Epithelial cell of proximal tubule (primary cell): ENCODE measurements around the gene AUTS2. TPM values are rescaled to one million over a fixed set of nuclear protein-coding genes. Genes with fewer than 3 reads are reported as not detected.

Experiments used
- DNase-seq: peaks from one replicate; pipeline ENCODE4 v3.0.0-alpha.2; 2011; ENCODE audit warnings: low read depth
- H3K4me3 ChIP-seq: 2 replicates; pipeline ENCODE4 v1.5.1; 2011; ENCODE audit warnings: low read depth, mild to moderate bottlenecking, low read length
- total RNA-seq: library from RNA; depleted of rRNA; stranded (reverse); fragments of >200 nt; gene quantifications from 2 replicates; pipeline ENCODE4 v1.2.3, GENCODE V29; 2015
- TF ChIP-seq, protein P1 (sequence below): conservative IDR thresholded peaks from 2 replicates; pipeline ENCODE4 v1.5.1; 2012; ENCODE audit warnings: low read depth, mild to moderate bottlenecking, low read length

The AUTS2 gene
- total RNA-seq, 1 donor from 2014 or later = 10.0 TPM

DNA sequence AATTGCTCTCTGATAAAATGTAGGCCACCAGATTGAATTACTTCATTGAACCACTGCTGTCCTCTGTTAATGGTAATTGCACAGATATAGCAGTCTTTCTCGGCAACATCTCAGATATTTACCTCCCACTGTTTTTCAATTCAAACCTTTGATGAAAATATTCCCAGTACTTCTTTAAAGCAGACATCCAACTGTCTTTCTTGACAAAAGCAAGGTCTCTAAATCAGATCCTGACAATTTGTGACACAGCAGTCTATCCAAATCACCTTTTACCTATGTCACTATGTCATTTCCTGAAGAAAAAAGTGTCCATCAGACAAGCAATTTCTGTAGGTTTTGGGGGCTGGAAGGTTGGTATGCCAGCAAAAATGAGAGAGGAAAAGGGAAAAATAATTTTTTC, 555.7 kb downstream of the AUTS2 start:
- TF ChIP-seq, protein P1, sequence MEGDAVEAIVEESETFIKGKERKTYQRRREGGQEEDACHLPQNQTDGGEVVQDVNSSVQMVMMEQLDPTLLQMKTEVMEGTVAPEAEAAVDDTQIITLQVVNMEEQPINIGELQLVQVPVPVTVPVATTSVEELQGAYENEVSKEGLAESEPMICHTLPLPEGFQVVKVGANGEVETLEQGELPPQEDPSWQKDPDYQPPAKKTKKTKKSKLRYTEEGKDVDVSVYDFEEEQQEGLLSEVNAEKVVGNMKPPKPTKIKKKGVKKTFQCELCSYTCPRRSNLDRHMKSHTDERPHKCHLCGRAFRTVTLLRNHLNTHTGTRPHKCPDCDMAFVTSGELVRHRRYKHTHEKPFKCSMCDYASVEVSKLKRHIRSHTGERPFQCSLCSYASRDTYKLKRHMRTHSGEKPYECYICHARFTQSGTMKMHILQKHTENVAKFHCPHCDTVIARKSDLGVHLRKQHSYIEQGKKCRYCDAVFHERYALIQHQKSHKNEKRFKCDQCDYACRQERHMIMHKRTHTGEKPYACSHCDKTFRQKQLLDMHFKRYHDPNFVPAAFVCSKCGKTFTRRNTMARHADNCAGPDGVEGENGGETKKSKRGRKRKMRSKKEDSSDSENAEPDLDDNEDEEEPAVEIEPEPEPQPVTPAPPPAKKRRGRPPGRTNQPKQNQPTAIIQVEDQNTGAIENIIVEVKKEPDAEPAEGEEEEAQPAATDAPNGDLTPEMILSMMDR = no peak
- no peak overlapping the region for H3K4me3 ChIP-seq
- DNase-seq = no peak

DNA sequence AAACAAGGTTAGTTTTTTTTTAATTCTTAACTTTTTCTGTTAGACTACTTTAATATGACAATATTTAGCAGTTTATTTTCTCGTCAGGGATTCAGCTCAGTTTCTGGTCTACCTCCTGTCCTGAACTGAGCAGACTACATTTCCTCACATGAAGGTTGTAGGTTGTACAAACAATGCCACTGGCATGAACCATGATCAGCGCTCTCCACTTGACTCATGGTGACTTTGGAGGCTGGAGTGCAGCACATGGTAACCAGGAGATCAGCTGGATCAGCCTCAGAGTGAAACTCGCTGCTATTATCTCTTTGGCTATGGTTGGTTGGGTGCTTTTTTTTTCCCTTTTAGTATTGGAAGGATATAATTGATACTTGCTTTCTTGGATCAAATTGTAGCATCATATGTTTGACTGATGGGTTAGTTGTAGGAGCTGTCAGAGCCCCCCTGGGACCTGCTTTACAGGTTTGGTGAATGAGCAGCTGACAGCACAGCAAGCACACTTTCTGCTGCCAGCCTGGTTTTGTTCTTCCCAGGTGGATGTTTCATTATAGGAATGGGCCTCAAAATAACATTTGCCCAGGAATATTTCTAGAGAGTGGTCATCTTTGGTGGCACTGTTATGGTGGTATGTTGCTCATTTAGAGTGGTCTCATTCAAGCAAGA, 556.4 kb downstream of the AUTS2 start:
- no peak overlapping the region for H3K4me3 ChIP-seq
- no peak for DNase-seq
- TF ChIP-seq, protein P1 = no peak

DNA sequence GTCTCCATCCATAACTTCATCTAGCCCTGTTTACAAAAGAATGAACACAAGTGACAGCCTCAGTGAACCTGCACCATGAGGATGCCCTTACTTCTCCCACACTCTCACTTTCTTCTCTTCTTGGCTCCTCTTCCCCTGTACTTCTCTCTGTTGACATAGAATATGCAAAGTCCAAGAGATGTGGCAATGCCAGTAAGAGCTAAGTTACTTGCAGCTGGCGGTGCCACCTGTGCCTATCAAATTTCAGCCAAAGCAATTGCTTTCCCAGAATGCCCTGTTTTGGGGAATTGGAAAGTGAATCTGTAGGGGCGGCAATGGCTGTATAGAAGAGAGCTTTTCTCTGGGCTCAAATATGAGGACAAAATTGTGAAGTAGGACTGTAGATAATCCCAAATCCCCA, 557.8 kb downstream of the AUTS2 start:
- DNase-seq = no peak
- TF ChIP-seq, protein P1 = no peak
- no peak overlapping the region for H3K4me3 ChIP-seq

DNA sequence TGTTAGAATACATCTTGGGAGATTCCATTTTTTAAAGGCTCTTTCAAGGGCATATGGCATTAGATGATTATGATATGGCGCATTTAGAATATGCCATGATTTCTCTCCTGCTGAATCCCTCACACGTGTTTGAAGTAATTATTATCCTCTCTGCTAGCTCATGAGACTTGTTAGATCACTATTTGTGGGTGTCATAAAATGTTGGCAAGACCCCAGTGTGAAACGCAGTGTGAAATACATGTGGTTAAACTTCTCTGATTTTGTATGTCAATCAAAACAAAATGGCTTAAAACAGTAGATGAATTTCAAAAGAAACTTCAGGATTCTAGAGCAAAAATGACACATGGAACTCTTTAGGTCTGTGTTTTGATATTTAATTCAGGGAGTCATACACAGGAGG, 560.8 kb downstream of the AUTS2 start:
- DNase-seq = no peak
- no peak overlapping the region for H3K4me3 ChIP-seq
- TF ChIP-seq, protein P1 = no peak

DNA sequence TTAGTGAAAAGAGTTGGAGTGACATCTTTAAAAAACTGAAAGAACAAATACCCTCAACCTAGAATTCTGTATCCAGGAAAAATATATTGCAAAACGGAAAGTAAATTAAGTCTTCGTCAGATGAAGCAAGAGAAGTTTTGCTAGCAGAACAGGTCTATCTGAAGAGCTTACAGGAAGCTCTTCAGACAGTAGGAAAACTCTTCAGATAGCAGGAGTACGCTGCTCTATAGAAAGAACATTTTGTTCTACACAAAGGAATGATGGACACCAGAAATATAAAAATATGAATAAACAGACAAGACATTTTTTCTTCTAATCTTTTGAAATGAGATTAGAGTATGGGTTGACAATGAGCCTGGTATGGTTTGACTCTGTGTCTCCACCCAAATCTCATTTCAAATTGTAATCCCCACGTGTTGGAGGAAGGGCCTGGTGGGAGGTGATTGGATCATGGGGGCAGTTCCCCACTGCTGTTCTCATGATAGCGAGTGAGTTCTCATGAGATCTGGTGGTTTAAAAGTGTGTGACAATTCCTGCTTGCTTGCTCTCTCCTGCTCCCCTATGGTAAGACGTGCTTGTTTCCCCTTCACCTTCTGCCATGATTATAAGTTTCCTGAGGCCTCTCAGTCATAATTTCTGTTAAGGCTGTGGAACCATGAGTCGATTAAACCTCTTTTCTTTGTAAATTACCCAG, 567.3 kb downstream of the AUTS2 start:
- DNase-seq = no peak
- no peak overlapping the region for H3K4me3 ChIP-seq
- TF ChIP-seq, protein P1 = no peak

DNA sequence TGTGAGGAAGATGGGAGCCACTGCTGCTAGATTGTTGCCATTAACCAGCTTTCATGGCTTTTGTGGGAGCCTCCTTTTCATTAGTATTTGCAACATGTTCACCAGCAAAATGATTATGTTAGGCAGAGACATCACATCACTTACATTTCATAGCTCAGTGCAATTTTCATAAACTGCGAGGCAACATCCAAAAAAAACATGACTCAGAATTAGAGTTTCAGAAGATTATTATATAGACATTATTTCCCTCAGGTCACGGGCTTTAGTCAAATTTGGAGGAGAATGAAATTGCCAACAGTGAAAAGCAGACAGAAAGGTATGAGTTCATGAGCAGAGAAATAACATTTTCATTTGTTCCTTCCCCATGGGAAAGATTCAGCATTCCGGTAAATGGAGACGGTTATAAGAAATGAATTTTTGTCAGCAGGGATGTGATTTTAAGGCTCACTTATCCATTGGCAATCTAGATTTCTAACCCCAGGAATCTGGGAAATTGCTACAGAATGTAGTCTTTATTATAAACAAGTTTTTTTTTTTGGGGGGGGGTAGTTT, 573.2 kb downstream of the AUTS2 start:
- no peak overlapping the region for H3K4me3 ChIP-seq
- TF ChIP-seq, protein P1 = no peak
- DNase-seq = no peak

DNA sequence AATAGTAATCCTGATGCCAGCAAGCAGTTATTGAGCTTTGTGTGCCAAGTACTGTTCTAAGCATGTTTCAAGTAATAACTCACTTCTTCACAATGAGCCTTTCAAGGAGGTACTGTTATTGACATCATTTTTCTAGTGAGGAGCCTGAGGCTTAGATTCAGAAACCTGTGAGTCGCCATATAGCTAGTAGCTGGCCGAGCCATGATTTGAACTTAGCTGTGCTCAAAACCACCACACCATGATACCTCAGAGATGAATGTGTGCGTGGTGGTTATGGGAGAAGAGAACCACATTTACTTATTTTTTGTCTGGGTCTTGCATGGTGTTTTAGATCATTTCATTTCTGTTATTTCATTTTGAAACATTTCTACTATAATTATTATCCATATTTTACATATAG, 578.9 kb downstream of the AUTS2 start:
- TF ChIP-seq, protein P1 = no peak

More for the DNA sequence above, 578.9 kb downstream of the AUTS2 start:
- no peak for DNase-seq
- H3K4me3 ChIP-seq = no peak overlapping the region
